HEK293 (cell line): Measurements from ENCODE around the gene CABLES2.

Experiments
- ZBTB44 ChIP-seq: fragments of 450-650 bp; IDR thresholded peaks from 2 replicates; pipeline ENCODE4 v1.5.1; 2018; ENCODE audit warnings: missing biosample characterization, mild to moderate bottlenecking, missing genetic modification characterization
- ZNF121 ChIP-seq: fragments of 450-650 bp; formaldehyde crosslinking; IDR thresholded peaks from 2 replicates; pipeline ENCODE4 v1.5.1; 2016; ENCODE audit warnings: missing biosample characterization, missing genetic modification characterization
- ZNF175 ChIP-seq: fragments of 450-650 bp; formaldehyde crosslinking; IDR thresholded peaks from 2 replicates; pipeline ENCODE4 v1.5.1; 2016; ENCODE audit warnings: missing biosample characterization, missing genetic modification characterization
- ZNF274 ChIP-seq, 2 experiments: fragments of 200-500 bp in 1 of 2; fragments of 450-650 bp in 1 of 2; sonication (Bioruptor generic) in 1 of 2; formaldehyde crosslinking in 1 of 2; IDR thresholded peaks; 2 replicates each; pipeline versions ENCODE4 v1.5.1 to v1.6.1; 2014 to 2016; ENCODE audit warnings: borderline replicate concordance in 1 of 2, inconsistent platforms in 1 of 2, low read length in 1 of 2, missing biosample characterization in 1 of 2, missing genetic modification characterization in 1 of 2
- ZNF426 ChIP-seq: fragments of 450-650 bp; formaldehyde crosslinking; IDR thresholded peaks from 2 replicates; pipeline ENCODE4 v1.5.1; 2017; ENCODE audit warnings: missing biosample characterization, missing genetic modification characterization, mild to moderate bottlenecking, inconsistent platforms, moderate library complexity
- ZNF549 ChIP-seq: fragments of 450-650 bp; IDR thresholded peaks from 2 replicates; pipeline ENCODE4 v1.5.1; 2018; ENCODE audit warnings: missing biosample characterization, missing genetic modification characterization, mild to moderate bottlenecking, inconsistent platforms, moderate library complexity
- TF ChIP-seq, protein P1 (sequence below): fragments of 450-650 bp; formaldehyde crosslinking; IDR thresholded peaks from 2 replicates; pipeline ENCODE4 v1.5.1; 2016; ENCODE audit warnings: missing biosample characterization, missing genetic modification characterization

GRCh38 chr20:62348604-62349003 lies 58.5 kb downstream of the CABLES2 start:
- no peak for TF ChIP-seq ZNF121
- TF ChIP-seq, protein P1, sequence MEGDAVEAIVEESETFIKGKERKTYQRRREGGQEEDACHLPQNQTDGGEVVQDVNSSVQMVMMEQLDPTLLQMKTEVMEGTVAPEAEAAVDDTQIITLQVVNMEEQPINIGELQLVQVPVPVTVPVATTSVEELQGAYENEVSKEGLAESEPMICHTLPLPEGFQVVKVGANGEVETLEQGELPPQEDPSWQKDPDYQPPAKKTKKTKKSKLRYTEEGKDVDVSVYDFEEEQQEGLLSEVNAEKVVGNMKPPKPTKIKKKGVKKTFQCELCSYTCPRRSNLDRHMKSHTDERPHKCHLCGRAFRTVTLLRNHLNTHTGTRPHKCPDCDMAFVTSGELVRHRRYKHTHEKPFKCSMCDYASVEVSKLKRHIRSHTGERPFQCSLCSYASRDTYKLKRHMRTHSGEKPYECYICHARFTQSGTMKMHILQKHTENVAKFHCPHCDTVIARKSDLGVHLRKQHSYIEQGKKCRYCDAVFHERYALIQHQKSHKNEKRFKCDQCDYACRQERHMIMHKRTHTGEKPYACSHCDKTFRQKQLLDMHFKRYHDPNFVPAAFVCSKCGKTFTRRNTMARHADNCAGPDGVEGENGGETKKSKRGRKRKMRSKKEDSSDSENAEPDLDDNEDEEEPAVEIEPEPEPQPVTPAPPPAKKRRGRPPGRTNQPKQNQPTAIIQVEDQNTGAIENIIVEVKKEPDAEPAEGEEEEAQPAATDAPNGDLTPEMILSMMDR (tag by site-specific recombination) = no peak
- TF ChIP-seq ZNF549 (tag by site-specific recombination) = no peak
- no peak for TF ChIP-seq ZNF274 (IDR thresholded peaks at IDR 0.05; ENCODE audit: low read length)
- no peak for TF ChIP-seq ZNF274 (tag by site-specific recombination; IDR thresholded peaks at IDR 0.05; ENCODE audit: borderline replicate concordance)
- TF ChIP-seq ZNF426 (tag by site-specific recombination) = no peak
- no peak for TF ChIP-seq ZNF175 (tag by site-specific recombination)
- no peak for TF ChIP-seq ZBTB44 (tag by site-specific recombination)
